ENCODE results near the gene CCNA1. TPM values are rescaled to one million over a fixed set of nuclear protein-coding genes. Genes with fewer than 3 reads are reported as not detected.

The CCNA1 gene
- total and polyA plus RNA-seq, 2 donors from 2014 or later: 0.54 to 0.98 TPM

DNA sequence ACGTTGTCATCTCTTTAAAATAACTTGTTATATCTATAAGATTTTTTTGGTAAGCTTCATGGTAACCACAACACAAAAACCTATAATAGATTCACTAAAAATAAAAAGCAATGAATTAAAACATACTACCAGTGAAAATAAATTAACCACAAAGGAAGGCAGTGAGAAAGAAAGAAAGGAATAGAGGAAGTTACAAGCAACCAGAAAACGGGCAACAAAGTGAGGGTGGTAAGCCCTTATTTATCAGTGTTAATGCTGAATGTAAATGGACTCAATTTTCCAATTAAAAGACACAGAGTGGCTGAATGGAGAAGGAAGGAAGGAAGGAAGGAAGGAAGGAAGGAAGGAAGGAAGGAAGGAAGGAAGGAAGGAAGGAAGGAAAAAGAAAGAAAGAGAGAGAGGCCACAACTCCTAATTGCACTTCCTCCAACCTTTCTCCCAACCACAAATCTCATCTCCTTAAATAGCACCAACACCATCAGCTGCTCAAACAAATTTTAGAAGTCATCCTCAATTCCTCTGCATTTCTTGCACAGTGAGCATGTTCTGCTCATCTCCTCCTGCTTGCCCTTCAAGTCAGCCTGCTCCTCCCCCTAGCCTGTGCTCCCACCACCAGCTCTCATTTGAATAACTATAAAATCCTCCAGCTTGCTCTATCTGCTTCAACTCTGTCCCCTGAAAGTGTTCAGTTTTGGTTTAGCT, 48.6 kb downstream of the CCNA1 start:
- TF ChIP-seq, protein P1, sequence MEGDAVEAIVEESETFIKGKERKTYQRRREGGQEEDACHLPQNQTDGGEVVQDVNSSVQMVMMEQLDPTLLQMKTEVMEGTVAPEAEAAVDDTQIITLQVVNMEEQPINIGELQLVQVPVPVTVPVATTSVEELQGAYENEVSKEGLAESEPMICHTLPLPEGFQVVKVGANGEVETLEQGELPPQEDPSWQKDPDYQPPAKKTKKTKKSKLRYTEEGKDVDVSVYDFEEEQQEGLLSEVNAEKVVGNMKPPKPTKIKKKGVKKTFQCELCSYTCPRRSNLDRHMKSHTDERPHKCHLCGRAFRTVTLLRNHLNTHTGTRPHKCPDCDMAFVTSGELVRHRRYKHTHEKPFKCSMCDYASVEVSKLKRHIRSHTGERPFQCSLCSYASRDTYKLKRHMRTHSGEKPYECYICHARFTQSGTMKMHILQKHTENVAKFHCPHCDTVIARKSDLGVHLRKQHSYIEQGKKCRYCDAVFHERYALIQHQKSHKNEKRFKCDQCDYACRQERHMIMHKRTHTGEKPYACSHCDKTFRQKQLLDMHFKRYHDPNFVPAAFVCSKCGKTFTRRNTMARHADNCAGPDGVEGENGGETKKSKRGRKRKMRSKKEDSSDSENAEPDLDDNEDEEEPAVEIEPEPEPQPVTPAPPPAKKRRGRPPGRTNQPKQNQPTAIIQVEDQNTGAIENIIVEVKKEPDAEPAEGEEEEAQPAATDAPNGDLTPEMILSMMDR (IDR thresholded peaks at IDR 0.05; ENCODE audit: borderline replicate concordance, extremely low read depth, insufficient read depth): no peak
- Histone ChIP-seq H3K27me3 (ENCODE audit: control insufficient read depth, insufficient read depth, low read length) (no peaks in the 10 kb centered on the region), H3K4me3 (ENCODE audit: low read length in 3 of 3) (no peak overlapping the region), H3K9ac (ENCODE audit: low read length in 3 of 3) (no peak overlapping the region), H3K27ac (ENCODE audit: low read depth in 2 of 2, low read length in 2 of 2) (no peak overlapping the region), H3K36me3 (ENCODE audit: control insufficient read depth in 2 of 3, insufficient read depth in 3 of 3, low read length in 3 of 3) (no peaks in the 10 kb centered on the region), H3K9me3 (ENCODE audit: control insufficient read depth in 2 of 3, insufficient read depth in 1 of 3, low read length in 3 of 3) (peaks cover 0 to 3% (median 0%) of the 10 kb centered on the region in 3 donors), H3K4me1 (ENCODE audit: control insufficient read depth in 2 of 3, insufficient read depth in 2 of 3, low read depth in 1 of 3, low read length in 3 of 3) (no peaks in the 10 kb centered on the region)
- FAIRE-seq (no peak), DNase-seq (no peak)
- intact Hi-C loops (cut with DNase I): no loop called here

DNA sequence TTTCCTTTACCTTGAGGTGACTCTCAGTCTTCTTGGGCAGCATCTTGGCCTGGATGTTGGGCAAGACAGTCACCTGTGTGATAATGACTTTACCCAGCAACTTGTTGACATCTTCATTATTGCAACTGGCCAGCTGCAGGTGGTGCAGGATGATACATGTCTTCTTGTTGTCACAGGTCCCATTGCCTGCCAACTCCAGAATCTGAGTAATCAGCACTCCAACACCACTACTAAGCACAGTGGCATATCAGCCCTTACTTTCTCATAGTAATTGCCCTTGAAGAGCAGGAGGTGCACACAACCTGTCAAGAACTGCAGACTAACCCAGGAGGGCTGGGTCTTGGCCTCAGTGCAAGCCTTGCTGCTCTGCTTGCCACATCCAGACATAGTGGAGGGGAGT, 57.8 kb downstream of the CCNA1 start:
- intact Hi-C loops (cut with DNase I): no loop called here
- Histone ChIP-seq H3K9ac (ENCODE audit: low read length in 3 of 3) (no peak overlapping the region), H3K9me3 (ENCODE audit: control insufficient read depth in 2 of 3, insufficient read depth in 1 of 3, low read length in 3 of 3) (no peaks in the 10 kb centered on the region), H3K4me1 (ENCODE audit: control insufficient read depth in 2 of 3, insufficient read depth in 2 of 3, low read depth in 1 of 3, low read length in 3 of 3) (no peaks in the 10 kb centered on the region), H3K27me3 (ENCODE audit: control insufficient read depth, insufficient read depth, low read length) (no peaks in the 10 kb centered on the region), H3K27ac (ENCODE audit: low read depth in 2 of 2, low read length in 2 of 2) (no peak overlapping the region), H3K36me3 (ENCODE audit: control insufficient read depth in 2 of 3, insufficient read depth in 3 of 3, low read length in 3 of 3) (no peaks in the 10 kb centered on the region), H3K4me3 (ENCODE audit: low read length in 3 of 3) (no peak overlapping the region)
- no peak for FAIRE-seq
- no peak for DNase-seq
- TF ChIP-seq, protein P1 (IDR thresholded peaks at IDR 0.05; ENCODE audit: borderline replicate concordance, extremely low read depth, insufficient read depth): no peak

Other genes with a start within 250 kb of the CCNA1 start
- 0.54 TPM for gene SOHLH2, start 217.9 kb upstream of the CCNA1 start, total RNA-seq
- gene SOHLH2, start 217.9 kb upstream of the CCNA1 start, polyA plus RNA-seq (ENCODE audit: insufficient read depth, low read depth, low replicate concordance): 0.17 TPM
- gene CCDC169, start 134.7 kb upstream of the CCNA1 start, total RNA-seq: 1.5 TPM
- 2.5 TPM for gene CCDC169, start 134.7 kb upstream of the CCNA1 start, polyA plus RNA-seq (ENCODE audit: insufficient read depth, low read depth, low replicate concordance)
- 66.1 TPM for gene SPART, start 86.1 kb upstream of the CCNA1 start, total RNA-seq
- 47.8 TPM for gene SPART, start 86.1 kb upstream of the CCNA1 start, polyA plus RNA-seq (ENCODE audit: insufficient read depth, low read depth, low replicate concordance)
- not detected for gene SERTM1, start 241.5 kb downstream of the CCNA1 start, total RNA-seq
- gene SERTM1, start 241.5 kb downstream of the CCNA1 start, polyA plus RNA-seq (ENCODE audit: insufficient read depth, low read depth, low replicate concordance): not detected

All from kidney (tissue), 14 donors.